GM12873 (cell line): ENCODE measurements around the gene COLEC11.

Experiments used
- TF ChIP-seq, protein P1 (sequence below): IDR thresholded peaks from 2 replicates; pipeline ENCODE4 v1.5.1; 2012; ENCODE audit warnings: low read depth, mild to moderate bottlenecking, moderate library complexity, low read length, control low read depth; ENCODE audit not compliant: insufficient read depth; ENCODE audit errors: missing control alignments

The COLEC11 gene

DNA sequence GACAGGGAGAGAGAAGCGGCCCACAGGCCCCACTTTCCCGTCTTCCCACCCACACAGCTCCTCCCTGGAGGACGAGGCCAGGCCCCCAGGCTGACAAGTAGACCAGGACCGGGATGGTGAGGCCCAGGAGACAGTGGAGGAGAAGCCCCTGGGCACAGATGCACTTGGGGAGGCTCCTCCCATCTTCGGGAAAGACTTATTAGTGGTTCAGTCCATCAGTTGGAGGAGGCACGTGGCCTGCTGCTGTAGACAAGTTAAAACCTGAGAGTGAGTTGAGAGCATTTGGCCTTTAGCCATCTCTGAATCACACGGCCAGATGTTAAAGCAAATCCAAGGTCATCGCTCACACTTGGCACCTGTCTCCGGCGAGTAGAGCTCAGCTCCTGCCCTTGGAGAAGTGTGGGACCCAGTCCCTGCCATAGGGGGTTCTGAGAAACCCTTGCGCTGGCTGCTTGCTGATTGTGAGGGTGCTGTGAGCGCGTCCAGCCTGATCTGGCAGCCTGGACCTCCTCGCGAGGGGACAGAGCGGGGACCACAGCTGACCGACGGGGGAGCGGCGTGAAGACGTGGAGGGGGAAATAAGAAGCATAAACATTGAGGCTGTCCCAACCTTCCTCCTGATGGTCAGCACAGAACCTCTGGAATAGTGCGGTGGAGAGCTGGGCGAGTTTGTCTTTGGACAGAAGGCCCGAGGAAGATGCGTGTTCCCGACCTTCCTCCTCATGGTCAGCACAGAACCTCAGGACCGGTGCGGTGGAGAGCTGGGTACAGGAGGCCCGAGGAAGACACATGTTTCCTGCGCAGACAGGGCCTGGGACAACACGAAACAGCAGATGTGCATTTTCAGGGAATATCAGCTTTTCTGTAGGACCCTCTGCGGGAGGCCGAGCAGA lies 38.4 kb downstream of the COLEC11 start:
- TF ChIP-seq, protein P1, sequence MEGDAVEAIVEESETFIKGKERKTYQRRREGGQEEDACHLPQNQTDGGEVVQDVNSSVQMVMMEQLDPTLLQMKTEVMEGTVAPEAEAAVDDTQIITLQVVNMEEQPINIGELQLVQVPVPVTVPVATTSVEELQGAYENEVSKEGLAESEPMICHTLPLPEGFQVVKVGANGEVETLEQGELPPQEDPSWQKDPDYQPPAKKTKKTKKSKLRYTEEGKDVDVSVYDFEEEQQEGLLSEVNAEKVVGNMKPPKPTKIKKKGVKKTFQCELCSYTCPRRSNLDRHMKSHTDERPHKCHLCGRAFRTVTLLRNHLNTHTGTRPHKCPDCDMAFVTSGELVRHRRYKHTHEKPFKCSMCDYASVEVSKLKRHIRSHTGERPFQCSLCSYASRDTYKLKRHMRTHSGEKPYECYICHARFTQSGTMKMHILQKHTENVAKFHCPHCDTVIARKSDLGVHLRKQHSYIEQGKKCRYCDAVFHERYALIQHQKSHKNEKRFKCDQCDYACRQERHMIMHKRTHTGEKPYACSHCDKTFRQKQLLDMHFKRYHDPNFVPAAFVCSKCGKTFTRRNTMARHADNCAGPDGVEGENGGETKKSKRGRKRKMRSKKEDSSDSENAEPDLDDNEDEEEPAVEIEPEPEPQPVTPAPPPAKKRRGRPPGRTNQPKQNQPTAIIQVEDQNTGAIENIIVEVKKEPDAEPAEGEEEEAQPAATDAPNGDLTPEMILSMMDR: no peak

DNA sequence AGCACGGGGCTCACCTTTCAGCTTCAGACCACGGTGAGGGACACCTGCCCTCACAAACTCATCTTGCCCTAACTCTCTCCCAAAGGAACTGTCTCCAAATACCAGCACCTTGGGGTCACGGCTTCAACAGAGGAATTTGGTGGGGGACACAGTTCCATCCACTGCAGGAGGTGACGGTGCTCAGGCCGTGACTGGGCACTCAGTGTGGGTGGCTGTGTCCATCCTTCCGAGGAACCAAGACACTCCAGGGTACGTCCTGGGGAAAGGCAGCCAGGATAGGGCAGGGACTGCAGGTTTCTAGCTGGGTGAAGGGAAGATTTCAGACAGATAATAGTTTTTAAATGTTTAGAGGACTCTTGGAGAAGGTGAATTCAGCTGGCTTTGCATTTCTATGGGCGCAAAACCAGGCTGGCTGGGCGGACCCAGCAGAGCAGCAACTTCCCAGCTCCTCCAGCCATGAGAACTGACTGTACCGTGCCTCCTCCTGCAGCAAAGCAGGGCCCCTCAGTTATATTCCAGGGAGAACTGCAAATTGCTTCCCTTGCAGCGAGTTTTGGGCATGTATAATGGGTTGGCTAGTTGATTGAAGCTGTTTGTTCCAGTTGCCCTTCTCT lies 39.2 kb downstream of the COLEC11 start:
- TF ChIP-seq, protein P1: no peak

DNA sequence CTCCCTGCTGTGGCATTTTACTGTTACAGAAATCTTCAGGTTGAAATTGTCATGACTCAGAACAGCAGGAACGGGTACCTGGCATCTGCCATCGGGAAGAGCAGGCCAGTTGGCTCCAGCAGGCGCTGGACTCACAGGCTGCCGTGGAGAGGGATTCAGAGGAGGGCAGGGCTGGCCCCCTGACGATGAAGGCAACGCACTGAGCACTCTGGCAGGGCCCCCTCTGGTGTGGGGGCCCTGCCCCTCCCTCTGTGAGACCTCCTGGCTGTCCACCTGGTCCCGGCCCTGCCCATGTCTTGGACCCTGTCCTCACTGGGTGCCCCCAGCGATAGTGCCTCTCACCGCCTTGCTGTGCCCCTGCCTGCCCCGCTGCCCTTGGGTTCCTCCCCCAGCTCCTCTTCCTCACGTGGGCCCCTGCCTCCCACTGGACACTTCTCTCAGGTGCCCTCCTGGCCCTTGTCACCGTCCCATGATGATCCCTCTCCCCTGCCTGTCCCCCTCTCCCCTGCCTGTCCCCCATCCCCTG lies 39.7 kb downstream of the COLEC11 start:
- TF ChIP-seq, protein P1: no peak

GRCh38 chr2:3635171-3635974 lies 40.5 kb downstream of the COLEC11 start:
- TF ChIP-seq, protein P1: no peak

DNA sequence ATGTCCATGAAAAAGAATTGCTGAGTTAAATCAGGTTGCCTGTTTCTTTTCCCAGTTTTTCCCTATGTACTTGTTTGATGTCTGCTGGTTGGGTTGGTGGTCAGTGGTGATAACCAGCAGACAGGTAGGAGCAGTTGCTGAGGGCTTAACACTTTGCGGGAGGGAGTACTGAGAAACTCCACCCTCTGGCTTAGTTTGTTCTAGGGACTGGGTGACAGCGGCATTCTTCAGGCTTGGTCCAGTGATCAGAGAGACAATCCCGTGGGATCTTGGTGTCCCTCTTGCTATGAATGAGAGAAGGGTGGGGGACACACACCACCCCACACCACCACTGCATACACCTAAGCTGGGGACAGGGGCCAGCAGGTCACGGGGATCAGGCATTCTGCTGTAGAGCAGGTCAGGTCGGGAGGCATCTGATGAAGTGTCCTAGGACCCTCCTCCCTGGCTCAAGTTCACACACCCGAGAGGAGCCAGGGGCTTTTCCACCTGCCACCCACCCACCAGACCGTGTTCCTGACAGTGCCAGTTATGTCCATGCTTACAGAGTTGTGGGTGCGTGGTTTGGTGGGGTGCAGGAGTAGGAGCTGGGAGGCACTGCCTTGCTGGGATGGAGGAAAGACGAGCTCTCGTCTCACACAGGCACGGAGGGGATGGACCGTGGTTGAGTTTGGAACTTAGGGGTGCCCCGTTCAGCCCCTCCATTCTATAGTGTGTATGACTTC lies 41.8 kb downstream of the COLEC11 start:
- TF ChIP-seq, protein P1: no peak

GRCh38 chr2:3637311-3637675 lies 42.4 kb downstream of the COLEC11 start:
- TF ChIP-seq, protein P1: no peak
